ENCODE measurements around the gene SLC12A1.
"Not testable (repeated sequence)": the region's sequence is repeated elsewhere in the genome, so short reads cannot be mapped to it uniquely, and the experiment has no call there.

The SLC12A1 gene

DNA sequence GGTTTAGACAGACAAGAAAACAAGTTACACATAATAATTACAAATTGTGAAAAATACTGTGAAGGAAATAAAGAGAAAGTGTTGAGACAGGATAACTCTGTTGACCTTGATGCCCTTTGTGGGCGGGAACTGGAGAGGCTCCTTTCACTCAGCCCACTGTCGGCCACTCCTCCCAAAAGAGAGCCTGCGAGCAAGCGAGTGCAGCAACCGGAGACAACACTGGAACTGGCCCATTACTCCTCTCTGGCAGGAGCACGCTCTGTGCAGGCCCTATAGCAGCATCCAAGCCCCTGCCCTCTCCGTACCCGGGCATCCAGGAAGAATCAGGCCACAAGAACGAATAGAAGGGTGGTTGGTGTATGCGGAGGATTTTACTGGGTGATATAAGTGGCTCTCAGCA lies 108.9 kb downstream of the SLC12A1 start:
- FAIRE-seq = no peak

DNA sequence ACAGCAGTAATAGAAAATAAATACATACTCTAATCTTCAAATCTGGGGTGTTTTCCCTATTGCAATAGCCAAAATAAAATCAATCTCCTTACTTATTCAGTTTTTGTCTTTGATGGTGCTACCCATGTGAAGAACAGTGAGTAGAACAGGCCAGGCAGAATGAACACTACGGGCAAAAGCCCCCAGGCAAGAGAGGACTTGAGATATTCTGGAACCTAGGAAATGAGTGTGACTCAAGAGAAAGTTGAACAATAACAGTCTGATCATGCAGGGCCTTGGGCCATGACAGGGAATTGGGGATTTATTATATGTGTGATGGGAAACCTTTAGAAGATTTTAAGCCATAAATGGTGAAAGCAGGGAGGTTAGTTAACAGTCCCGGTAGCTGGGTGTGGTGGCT lies 111.1 kb downstream of the SLC12A1 start:
- no peak for FAIRE-seq

DNA sequence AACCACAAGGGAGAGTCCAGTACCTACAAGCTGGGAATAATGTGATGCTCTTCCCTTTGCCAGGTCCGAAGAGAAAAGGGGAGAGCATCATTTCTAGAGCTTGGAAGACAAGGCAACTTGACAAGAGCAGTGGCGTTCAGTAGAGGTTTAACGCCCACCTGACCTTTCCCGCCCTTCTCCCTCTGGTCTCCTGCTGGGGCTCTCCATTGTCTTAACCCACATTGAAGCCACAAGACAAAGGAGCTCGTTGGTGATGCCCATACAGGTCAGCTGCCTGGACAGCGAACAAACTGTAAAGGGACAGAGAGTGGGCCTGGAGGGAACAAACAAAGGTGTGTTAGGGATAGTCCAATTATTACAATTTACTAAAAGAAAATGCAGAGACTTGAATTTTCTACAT lies 112.0 kb downstream of the SLC12A1 start:
- FAIRE-seq = no peak

DNA sequence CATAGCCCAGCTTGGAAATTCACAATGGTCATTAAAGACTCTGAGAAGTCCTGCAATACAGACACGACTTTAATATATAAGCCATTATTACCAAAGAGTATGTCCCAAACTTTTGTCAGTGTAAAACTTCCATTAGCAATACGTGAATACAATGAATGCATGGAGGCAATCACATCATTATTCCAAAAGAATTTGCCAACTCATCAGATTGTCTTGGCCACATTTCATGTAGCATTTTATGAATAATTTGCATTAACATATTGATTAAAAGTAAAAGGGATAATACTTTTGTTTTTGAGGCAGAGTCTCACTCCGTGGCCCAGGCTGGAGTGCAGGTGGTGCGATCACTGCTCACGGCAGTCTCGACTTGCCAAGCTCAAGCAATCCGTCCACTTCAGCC lies 117.2 kb downstream of the SLC12A1 start:
- no peak for FAIRE-seq

DNA sequence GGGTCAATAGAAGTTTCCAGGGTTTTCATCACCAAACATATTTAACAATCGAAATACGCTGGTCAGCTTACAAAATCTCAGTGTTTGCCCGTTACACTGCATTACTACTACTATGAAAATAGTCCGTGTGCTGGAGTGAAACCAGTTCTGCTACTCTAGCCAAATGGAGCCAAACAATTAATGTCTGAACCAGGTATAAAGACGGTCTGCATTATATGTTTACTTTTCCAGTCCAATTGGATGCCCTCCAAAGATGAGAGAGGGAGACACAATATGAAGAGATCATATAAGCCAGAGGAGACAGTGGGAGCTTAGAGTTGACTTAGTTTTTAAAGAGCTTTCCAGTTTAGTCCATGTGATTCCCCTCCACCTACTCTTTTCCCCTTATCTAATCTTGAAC lies 118.8 kb downstream of the SLC12A1 start:
- FAIRE-seq = no peak

DNA sequence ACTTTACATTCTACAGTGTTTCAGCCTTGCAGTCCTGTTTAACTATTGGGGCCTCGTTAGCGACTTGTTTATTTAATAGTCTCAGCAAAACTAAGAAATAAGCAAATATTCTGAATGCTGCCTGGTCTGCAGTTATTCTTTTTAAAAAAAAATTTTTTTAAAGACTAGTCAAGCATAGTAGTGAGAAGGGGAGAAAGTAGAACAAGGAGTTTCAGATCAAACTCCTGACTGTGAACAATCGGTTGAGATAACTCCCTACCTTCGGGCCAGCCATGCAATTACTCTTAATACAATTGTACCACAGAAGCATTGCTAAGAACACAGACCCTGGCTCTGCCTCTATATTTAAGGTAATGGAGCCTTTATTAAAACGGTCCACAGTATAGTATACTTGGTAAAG lies 119.3 kb downstream of the SLC12A1 start:
- FAIRE-seq = no peak

DNA sequence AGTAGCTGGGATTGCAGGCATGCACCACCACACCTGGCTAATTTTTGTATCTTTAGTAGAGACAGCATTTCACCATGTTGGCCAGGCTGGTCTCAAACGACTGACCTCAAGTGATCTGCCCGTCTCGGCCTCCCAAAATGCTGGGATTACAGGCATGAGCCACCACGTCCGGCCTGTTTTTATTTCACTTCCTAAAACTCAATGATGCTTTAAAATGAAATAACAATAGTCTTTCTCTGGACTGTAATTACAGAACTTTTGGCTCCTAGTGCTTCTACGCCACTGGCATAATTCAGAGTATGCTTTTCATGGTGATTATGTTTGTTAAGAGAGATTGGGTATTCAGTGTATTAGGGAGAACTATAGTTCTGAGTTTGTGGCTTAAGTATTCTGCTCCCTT lies 120.1 kb downstream of the SLC12A1 start:
- FAIRE-seq = not testable (repeated sequence)

DNA sequence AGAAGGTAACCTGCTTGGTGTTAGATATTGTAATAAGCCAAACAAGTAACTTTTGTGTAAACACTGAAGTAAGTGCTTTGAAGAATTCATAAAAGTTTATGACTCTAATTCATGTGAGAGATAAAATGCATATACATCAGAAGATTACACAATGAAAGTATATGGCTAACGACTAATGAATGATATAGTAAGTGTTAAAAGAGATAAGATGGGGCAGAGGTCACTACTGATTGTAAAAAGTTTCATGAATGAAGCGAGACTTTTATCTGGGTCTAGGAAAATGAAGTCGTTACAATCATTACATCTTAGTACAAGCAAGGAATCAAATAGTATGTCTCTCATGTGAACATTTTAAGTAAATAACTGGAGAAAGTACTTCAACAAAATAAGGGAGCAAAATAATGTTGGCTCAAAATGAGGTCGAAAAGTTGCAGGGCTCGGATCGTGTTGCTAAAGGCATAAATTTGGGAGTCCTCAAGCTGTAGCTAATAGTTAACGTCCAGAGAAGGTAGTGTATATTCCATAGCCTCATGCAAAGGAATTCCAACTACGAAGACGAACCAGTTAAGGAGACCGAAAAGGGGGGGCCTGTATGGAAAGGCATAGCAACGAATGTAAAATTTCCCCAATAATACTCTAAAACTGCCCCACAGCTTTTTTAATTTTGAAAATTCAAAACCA lies 124.1 kb downstream of the SLC12A1 start:
- no peak for FAIRE-seq

DNA sequence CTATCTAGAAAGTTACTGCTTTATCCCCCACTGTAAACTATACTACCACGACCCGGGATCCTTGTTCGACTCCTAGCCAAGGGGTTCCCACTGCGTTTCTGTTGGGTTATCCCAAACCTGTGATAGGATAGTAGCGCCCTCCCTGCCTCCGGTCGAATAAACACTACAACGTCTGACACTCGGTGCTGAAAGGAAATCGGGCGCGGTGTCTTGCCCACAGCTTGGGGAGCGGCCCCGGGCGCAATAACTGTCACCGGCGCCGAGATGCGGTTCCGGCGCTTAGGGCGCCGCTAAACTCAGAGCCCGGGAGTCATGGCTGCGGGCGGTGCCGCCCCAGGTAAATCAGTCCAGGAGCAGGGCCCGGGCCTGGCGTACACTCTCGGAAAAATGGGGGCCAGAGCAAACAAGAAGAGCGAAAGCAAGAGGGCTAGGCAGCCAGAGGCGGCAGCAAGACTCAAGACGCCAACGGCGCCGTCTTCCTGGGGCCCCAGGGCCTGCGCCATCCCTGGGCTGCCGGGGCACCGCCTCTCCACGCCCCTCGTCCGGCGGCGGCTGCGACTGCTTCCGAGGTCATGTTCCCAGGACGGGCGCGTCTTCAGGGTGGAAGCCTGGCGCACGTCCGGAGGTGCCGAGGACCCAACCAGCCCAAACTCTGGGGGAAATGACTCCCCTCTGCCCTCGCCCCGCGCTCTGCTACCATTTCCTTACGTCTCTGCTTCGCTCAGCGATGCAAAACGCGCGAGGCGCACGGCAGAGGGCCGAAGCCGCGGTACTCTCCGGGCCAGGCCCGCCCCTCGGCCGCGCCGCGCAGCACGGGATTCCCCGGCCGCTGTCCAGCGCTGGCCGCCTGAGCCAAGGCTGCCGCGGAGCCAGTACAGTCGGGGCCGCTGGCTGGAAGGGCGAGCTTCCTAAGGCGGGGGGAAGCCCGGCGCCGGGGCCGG lies 125.0 kb downstream of the SLC12A1 start, which contains the start of gene DUT:
Gene DUT, plus strand, starts transcription at position 575 of the 941 bp plus-strand sequence. Its CDS starts 87 bp downstream, at position 662.
- no peak for FAIRE-seq

DNA sequence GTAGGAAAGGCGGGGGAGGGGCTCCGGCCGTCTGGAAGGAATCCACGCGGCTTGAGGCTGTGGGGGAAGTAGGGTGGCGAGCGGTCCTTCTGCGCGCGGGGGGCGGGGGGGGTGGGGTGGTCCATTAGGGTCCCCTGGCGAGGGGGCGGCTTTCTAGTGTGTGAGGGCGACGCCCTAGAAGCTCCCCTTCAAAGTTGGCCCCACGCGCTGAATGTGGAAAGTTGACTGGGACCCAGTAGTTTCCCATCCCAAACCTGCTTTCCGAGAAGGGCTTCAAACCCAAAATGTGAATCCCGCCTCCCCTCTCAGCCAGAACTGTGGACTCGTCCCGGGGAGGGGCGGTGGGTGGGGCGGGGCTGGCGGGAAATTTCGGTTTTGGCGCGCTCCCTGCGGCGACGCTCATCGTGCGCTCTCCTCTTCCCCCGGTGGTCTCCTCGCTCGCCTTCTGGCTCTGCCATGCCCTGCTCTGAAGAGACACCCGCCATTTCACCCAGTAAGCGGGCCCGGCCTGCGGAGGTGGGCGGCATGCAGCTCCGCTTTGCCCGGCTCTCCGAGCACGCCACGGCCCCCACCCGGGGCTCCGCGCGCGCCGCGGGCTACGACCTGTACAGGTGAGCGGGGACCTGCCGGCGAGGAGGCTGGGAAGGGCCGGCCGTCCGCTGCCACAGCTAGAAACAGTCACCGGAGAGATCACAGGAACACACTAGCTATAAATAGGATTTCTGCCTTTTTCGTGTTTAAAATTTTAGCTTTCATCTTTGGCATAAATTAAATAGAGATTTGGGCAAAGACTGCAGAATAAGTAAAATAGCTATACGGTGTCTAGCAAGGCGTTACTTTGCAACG lies 125.9 kb downstream of the SLC12A1 start:
- no peak for FAIRE-seq

DNA sequence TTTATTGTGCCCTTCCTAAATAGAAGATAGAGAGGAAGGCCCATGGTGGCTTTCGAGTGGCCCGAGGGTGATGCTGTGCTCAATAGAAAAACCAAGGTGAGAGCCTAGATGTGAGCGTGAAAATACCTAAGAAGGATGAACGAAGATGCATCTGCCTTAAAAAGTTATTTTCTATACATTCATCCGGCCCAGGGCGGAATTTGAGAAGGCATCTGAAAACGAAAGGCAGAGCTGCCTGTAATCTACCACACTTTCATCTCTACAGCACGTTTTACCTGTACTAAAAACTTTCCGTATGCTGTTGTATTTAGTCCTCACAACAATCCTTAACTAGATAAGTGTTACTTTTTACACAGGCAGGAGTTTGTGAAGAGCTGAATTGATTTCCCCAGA lies 126.5 kb downstream of the SLC12A1 start:
- FAIRE-seq = no peak

DNA sequence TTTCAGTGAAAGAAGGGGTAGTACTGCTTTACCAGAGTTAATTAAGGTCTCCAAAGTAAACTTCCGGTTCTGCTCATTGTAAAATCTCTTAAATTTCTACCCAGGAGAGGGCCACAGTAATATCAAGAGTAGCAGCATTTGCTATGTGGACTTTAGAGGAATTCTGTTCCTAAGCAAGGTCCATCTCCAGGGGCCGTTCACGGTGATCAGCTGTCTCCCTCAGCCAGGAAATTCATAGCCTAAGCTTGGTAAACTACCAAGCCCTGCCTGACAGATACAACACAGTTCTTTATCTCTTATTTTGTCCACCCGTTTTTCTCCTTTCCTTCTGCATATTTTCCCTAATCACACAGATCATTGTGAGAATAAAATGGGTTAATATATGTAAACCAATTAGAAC lies 127.4 kb downstream of the SLC12A1 start:
- no peak for FAIRE-seq

DNA sequence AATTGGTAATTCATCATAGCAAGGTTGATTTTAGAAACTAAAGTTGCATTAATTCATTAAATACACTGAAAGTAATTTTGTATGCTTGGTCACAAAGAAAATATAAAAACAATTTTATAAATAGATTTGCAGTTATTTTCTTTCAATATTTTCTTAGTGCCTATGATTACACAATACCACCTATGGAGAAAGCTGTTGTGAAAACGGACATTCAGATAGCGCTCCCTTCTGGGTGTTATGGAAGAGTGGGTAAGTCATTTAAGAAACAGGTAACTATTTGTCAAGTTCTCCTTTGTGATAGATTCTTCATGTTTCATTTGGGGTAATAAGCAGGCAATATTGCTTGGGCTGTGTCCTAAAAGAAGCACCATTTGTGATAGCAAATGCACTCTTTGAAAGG lies 128.2 kb downstream of the SLC12A1 start:
- no peak for FAIRE-seq

DNA sequence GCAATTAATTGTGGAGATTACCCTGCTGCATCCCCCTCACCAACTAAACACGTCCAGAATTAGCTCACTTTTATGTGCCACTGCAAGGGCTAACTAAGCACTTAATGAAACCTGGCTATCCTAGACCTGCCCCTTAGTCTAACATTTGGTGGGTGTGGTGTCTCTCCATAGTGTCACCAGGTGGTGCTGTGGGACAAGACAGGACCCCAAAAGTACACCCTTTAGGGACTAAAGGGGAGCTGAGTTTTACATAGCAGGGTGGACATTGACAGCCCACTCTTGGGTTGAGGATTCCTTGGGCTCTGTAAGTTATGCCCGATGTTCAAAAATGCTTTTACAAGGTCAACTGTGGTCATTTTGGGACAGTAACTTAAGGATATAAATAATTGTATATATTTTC lies 130.8 kb downstream of the SLC12A1 start:
- no peak for FAIRE-seq

DNA sequence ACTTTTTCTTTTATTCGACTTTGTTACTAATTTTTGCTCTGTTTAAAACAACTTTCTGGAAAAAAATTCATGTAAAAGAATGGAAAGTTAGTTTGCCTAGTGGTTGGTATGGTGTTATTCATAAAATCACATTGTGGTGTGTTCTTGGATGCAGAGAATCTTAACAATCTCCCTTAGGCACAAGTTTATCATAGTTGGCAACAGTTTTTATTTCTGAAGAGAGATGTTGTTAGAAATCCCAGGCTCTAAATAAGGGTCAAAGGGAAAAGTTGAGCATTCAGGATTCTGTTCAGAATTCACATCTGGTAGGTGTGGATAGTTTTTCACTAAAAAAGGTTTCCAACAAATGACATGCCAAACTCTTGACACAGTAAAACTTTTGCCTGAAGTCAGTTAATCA lies 131.5 kb downstream of the SLC12A1 start:
- no peak for FAIRE-seq

DNA sequence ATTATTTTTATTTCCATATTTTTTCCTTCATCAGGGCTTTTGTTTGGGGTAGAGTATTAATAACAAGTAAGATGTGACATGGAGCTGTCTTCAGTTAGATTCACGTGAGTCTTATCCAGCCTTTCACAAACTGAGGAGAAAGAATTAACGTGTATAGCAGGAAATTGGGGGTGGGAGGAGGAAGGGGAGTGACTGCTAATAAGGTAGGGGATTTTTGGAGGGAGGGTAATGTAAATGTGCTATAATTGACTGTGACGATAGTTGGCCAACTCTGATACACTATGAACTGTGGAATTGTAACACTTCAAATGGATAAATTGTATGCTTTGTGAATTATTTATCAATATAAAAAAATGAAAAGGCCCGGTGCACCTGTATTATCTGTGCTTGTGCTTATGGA lies 134.0 kb downstream of the SLC12A1 start:
- no peak for FAIRE-seq

DNA sequence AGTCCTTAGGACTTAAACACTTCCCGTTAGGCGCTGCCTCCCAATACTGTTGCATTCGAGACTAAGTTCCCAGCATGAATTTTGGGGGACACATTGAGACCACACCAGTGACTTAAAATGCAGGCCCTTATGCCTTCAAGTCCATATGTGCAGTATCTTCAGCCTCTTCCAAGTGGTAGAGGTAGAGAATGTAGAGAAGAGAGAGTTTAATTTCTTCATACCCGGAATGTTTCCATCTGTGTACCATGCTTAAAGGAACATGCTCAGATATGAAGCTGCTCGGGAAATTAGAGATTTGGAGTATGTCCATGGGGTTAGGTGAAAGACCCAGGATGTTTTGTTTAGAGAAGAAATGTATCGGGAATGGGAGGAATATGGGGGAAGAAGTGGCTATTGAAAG lies 137.8 kb downstream of the SLC12A1 start:
- no peak for FAIRE-seq

DNA sequence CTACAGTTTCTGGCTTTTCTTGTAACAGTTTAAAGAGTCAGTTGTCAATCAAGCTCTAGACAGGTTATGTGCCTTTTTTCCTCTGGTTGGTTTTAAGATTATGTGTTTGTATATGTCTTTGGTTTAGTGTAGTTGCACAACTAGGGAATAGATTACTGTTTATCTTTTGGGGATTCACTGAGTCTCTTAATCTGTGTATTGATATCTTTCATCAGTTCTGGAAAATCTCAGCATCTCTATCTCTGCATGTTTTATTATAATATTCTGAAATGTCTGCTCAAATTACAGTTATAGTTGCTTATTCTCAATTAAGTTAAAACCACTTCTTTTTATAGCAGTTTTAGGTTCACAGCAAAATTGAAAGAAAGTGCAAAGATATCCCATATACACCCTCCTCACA lies 139.4 kb downstream of the SLC12A1 start:
- FAIRE-seq = no peak

DNA sequence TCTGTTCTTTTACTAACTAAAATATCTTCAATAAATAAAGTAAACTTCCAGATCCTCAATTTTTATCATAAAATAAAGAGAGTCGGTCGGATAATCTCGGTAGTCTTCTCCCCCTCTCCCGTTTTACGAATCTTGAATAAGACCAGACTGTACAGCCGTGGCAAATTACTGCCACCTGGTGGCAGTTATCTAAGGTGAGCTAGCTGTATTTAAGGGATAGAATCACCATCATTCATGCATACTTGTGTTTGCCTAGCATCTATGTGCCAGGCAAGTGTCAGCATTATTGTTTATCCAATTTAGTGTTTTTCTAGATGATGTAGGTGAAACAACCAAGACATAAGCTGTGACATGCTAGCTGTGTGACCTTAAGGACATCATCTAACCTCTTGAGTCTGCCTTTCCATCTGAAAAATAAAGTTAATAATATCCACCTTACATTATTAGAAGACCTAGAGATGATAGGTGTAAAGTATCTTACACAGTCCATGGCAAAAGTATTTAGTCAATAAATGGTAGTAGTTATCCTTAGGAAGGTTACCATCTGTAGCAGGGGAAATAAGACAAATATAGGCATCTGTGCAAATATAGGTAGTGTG lies 146.5 kb downstream of the SLC12A1 start:
- peak; percentile 86 for FAIRE-seq
